ENCODE data around the gene IL3RA.
"Not testable (repeated sequence)": the region's sequence is repeated elsewhere in the genome, so short reads cannot be mapped to it uniquely, and the experiment has no call there.

IL3RA gene

DNA sequence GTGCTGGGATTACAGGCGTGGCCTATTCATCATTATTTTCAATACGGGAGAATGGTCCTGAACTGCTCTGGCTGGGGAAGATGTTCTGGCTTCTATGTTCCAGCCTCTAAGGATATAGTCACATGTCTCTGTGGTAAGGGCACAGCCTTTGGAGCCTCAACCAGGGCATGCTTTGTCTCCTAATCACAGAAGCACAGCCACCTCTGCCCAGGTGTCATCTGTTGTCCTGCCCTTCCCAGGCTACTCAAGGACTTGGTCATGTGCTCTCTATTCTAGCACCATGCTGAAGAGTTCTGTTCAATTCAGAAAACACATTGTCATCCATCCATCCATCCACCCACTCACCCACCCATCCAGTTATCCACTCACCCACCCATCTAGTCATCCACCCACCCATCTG lies 86.6 kb downstream of the IL3RA start:
- no peak for DNase-seq (ENCODE audit: low read depth, low spot score)

DNA sequence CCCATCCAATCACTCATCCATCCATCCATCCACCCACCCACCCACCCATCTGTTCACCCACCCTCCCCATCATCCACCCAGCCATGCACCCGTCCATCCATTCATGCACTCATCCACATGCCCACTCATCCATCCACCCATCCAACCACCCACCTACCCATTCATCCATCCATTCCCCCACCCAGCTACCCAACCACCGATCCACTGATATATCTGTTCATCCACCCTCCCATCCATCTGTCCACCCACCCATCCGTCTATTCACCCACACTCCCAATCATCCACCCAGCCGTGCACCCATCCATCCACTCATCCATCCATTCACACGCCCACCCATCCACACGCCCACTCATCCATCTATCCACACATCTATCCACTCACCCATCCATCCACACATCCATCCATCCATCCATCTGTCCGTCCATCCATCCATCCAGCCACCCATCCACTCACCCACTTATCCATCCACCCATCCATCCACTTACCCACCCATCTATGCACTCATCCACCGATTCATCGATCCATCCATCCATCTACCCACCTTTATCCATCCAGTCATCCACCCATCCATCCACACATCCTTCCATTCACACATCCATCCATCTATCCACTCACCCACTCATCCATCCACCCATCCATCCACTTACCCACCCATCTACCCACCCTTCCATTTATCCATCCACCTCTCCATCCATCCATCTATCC lies 87.7 kb downstream of the IL3RA start:
- DNase-seq (ENCODE audit: low read depth, low spot score), result no peak

DNA sequence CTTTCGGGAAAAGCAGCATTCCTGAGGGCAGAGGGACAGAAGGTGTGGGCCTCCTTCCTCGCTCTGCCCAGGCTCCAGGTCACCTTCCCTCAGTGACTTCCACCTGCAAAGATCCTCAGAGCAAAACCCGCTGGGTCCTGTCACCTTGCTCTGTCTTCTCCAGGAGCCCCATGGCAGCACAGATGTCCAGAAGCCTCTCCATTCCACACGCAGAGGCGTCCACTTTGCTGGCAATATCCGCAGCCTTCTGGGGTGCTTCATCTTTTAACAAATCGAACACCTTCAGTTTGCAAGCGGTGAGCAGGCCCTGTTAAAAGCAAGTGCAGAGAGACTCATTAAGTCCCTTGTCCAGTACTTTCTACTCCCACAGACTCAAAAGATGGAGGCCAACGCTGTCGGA lies 88.8 kb downstream of the IL3RA start:
- DNase-seq (ENCODE audit: low read depth, low spot score), result no peak

GRCh38 chrX:1426321-1426720 lies 89.7 kb downstream of the IL3RA start:
- not testable (repeated sequence) for DNase-seq (ENCODE audit: low read depth, low spot score)

DNA sequence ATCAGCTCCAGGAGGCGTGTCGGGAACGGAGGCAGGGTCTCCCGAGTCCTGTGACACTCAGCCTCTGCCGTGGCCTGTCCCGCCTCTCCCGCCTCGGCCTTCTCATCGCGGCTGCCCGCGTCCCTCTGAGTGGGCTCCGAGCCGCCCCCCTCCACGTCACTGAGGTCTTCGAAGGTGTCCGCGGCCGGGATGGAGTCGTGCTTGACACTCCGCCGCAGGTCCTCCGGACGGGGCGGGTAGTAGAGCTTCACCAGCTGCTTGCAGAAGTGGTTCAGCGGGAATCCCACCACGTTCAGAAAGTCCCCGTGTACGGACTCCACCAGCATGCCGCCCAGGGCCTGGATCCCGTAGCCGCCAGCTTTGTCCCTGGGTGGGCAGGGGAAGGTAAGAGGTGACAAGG lies 91.2 kb downstream of the IL3RA start:
- no peak for DNase-seq (ENCODE audit: low read depth, low spot score)

DNA sequence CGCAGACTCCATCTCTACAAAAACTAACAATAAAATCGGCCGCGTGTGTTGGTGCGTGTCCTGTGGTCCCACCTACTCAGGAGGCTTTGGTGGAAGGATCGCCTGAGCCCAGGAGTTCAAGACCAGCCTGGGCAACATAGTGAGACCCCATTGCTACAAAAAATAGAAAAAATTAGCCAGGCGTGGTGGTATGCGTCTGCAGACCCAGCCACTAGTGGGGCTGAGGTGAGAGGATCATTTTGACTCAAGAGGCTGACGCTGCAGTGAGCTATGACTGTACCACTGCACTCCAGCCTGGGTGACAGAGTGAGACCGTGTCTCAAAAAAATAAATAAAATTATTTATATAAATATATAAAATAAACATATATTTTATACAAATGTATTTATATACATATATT lies 93.9 kb downstream of the IL3RA start:
- DNase-seq (ENCODE audit: low read depth, low spot score), result no peak
